ENCODE results near the gene RBM41. TPM values are rescaled to one million over a fixed set of nuclear protein-coding genes. Genes with fewer than 3 reads are reported as not detected.

Gene RBM41
- total RNA-seq, 1 experiment from 2014 or later, result 20.0 TPM

DNA sequence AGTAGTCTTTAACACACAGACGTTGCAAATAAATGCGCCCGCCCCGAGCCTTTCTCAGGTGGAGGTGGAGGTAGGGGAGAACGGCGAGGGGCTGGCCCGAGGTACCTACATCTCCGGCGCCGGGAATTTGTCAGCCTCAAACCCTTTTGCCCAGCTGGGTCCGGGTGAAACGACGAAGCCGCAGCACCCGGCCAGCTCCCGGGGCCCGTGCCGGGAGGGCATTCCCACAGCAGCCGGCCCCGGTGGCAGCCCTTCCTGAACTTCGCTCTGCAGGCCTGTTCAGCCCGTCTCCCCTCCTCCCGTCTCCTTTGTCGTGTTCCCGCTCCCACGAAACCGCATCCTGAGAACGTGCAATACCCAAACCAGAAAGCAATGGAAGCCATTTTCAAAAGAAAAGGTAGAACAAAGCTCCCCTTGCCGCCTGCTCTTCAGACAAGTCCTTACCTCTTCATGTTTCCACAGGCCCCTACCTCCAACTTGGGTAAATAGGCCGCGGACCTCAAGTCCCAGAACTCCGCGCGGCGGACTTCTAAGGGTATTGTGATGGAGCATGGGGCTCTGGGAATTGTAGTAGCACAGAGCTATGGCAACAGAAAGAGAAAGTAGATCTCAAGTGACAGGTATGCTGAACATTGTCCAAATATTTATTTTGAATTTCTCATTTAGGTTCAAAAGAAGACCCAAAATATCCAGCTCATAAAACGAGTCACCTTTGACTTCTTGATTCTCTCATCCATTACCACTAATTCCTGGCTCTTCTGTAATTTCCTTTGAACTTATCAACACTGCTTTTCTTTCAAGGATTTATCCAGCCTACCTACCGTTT, at the start of gene RBM41 (continued):
- TF ChIP-seq, protein P1, sequence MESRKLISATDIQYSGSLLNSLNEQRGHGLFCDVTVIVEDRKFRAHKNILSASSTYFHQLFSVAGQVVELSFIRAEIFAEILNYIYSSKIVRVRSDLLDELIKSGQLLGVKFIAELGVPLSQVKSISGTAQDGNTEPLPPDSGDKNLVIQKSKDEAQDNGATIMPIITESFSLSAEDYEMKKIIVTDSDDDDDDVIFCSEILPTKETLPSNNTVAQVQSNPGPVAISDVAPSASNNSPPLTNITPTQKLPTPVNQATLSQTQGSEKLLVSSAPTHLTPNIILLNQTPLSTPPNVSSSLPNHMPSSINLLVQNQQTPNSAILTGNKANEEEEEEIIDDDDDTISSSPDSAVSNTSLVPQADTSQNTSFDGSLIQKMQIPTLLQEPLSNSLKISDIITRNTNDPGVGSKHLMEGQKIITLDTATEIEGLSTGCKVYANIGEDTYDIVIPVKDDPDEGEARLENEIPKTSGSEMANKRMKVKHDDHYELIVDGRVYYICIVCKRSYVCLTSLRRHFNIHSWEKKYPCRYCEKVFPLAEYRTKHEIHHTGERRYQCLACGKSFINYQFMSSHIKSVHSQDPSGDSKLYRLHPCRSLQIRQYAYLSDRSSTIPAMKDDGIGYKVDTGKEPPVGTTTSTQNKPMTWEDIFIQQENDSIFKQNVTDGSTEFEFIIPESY (IDR thresholded peaks at IDR 0.05; ENCODE audit: extremely low read depth, insufficient replicate concordance, low read length), result no peak
- TF ChIP-seq SP1 (IDR thresholded peaks at IDR 0.05; ENCODE audit: low read depth), result no peak
- no peak for TF ChIP-seq RAD21 (IDR thresholded peaks at IDR 0.05; ENCODE audit: low read depth)

DNA sequence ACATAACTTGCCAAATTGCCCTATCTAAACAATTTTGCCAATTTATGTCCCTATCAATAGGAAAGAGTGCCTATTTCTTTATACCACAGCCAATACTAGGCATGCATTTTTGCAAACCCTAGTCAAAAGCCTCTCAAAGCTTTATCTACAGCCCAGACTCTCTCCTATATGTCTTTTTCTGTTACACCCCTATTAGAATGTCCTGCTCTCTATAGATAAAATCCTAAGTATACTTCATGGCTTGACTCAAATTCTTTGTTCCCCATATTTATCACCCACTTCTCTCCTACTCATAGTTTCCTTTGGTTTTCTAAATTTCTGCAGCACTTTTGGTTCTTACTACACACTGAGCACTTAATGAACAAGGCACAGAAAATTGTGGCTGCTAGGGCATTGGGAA, 49.6 kb upstream of the RBM41 start:
- BruUV-seq (replicated peaks), result no TSS peak
- Histone ChIP-seq H3K27me3 (ENCODE audit: insufficient read depth, low read length) (no peaks in the 10 kb centered on the region), H3K4me2 (ENCODE audit: low read length) (no peak overlapping the region), H4K20me1 (ENCODE audit: insufficient read depth) (no peaks in the 10 kb centered on the region), H3K4me3 (replicated peaks in 1 of 2; ENCODE audit: low read depth in 1 of 2, low read length in 2 of 2) (no peak overlapping the region), H3K36me3 (ENCODE audit: control insufficient read depth in 1 of 2, insufficient read depth in 2 of 2, low read length in 2 of 2) (no peaks in the 10 kb centered on the region), H3K4me1 (ENCODE audit: control insufficient read depth in 1 of 2, insufficient read depth in 2 of 2, low read length in 2 of 2) (no peaks in the 10 kb centered on the region), H3K27ac (ENCODE audit: low read depth, low read length) (no peak overlapping the region), H3K9me3 (ENCODE audit: control insufficient read depth in 1 of 2, insufficient read depth in 1 of 2, low read depth in 1 of 2, low read length in 2 of 2) (no peaks in the 10 kb centered on the region), H3K9me2 (ENCODE audit: insufficient read depth) (no peaks in the 10 kb centered on the region), H2AFZ (ENCODE audit: low read depth, low read length, poor library complexity, severe bottlenecking) (no peak overlapping the region), H3K79me2 (ENCODE audit: insufficient read depth, low read length) (no peaks in the 10 kb centered on the region), H3K9ac (ENCODE audit: low read length) (no peak overlapping the region)
- ChIA-PET POLR2A (no interaction called here), RAD21 (ENCODE audit: low non-redundant PET in 1 of 2, low total read pairs in 2 of 2, uncharacterized antibody in 2 of 2, unreplicated experiment in 2 of 2) (no interaction called here), CTCF (no interaction called here)
- DNase-seq (ENCODE audit: low read depth, low spot score), result no peak
- intact Hi-C loops (cut with micrococcal nuclease), result no loop called here
- ATAC-seq, result no peak
- TF ChIP-seq, protein P2, sequence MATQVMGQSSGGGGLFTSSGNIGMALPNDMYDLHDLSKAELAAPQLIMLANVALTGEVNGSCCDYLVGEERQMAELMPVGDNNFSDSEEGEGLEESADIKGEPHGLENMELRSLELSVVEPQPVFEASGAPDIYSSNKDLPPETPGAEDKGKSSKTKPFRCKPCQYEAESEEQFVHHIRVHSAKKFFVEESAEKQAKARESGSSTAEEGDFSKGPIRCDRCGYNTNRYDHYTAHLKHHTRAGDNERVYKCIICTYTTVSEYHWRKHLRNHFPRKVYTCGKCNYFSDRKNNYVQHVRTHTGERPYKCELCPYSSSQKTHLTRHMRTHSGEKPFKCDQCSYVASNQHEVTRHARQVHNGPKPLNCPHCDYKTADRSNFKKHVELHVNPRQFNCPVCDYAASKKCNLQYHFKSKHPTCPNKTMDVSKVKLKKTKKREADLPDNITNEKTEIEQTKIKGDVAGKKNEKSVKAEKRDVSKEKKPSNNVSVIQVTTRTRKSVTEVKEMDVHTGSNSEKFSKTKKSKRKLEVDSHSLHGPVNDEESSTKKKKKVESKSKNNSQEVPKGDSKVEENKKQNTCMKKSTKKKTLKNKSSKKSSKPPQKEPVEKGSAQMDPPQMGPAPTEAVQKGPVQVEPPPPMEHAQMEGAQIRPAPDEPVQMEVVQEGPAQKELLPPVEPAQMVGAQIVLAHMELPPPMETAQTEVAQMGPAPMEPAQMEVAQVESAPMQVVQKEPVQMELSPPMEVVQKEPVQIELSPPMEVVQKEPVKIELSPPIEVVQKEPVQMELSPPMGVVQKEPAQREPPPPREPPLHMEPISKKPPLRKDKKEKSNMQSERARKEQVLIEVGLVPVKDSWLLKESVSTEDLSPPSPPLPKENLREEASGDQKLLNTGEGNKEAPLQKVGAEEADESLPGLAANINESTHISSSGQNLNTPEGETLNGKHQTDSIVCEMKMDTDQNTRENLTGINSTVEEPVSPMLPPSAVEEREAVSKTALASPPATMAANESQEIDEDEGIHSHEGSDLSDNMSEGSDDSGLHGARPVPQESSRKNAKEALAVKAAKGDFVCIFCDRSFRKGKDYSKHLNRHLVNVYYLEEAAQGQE (IDR thresholded peaks at IDR 0.05; ENCODE audit: low read depth), result no peak
- TF ChIP-seq FOSL1 (IDR thresholded peaks at IDR 0.05; ENCODE audit: low read depth) (no peak), SIN3A (IDR thresholded peaks at IDR 0.05; ENCODE audit: low read depth) (no peak), CBX3 (IDR thresholded peaks at IDR 0.05; ENCODE audit: low read depth) (no peak), CEBPB (IDR thresholded peaks at IDR 0.05; ENCODE audit: low read depth) (no peak), YY1 (IDR thresholded peaks at IDR 0.05; ENCODE audit: extremely low read depth, insufficient replicate concordance, low read depth, low read length) (no peak), SRF (IDR thresholded peaks at IDR 0.05; ENCODE audit: low read depth) (no peak), ZFX (IDR thresholded peaks at IDR 0.05) (no peak), TCF7L2 (IDR thresholded peaks at IDR 0.05; ENCODE audit: borderline replicate concordance, extremely low read depth, insufficient read depth, insufficient read length) (no peak)
- TF ChIP-seq, protein P1 (IDR thresholded peaks at IDR 0.05; ENCODE audit: extremely low read depth, insufficient replicate concordance, low read length), result no peak
- TF ChIP-seq, protein P3, sequence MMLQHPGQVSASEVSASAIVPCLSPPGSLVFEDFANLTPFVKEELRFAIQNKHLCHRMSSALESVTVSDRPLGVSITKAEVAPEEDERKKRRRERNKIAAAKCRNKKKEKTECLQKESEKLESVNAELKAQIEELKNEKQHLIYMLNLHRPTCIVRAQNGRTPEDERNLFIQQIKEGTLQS (IDR thresholded peaks at IDR 0.05), result no peak
- TF ChIP-seq, protein P4, sequence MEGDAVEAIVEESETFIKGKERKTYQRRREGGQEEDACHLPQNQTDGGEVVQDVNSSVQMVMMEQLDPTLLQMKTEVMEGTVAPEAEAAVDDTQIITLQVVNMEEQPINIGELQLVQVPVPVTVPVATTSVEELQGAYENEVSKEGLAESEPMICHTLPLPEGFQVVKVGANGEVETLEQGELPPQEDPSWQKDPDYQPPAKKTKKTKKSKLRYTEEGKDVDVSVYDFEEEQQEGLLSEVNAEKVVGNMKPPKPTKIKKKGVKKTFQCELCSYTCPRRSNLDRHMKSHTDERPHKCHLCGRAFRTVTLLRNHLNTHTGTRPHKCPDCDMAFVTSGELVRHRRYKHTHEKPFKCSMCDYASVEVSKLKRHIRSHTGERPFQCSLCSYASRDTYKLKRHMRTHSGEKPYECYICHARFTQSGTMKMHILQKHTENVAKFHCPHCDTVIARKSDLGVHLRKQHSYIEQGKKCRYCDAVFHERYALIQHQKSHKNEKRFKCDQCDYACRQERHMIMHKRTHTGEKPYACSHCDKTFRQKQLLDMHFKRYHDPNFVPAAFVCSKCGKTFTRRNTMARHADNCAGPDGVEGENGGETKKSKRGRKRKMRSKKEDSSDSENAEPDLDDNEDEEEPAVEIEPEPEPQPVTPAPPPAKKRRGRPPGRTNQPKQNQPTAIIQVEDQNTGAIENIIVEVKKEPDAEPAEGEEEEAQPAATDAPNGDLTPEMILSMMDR (IDR thresholded peaks at IDR 0.05 in 2 of 3, conservative IDR thresholded peaks at IDR 0.05 in 1 of 3; ENCODE audit: borderline replicate concordance in 1 of 3, insufficient read depth in 1 of 3, low read depth in 2 of 3, low read length in 2 of 3), result no peak

Measured in HCT116 (cell line).